Measurements from ENCODE around the gene MSMP. TPM values are rescaled to one million over a fixed set of nuclear protein-coding genes. Genes with fewer than 3 reads are reported as not detected.

Gene MSMP
- not detected for total RNA-seq

- DNase-seq, result no peak
Measured at GRCh38 chr9:35754264-35754663, at the start of gene MSMP. Gene MSMP (minus strand): TSS chr9:35754276. CDS start chr9:35754129, 147 bp downstream.

- DNase-seq, result no peak
Measured at GRCh38 chr9:35801328-35802128, 47.5 kb upstream of the MSMP start.

- no peak for DNase-seq
Measured at GRCh38 chr9:35800530-35800929, 46.5 kb upstream of the MSMP start.

- DNase-seq, result no peak
Measured at GRCh38 chr9:35798658-35799374, 44.7 kb upstream of the MSMP start.

- no peak for DNase-seq
Measured at GRCh38 chr9:35797311-35798109, 43.4 kb upstream of the MSMP start.

- DNase-seq, result no peak
Measured at GRCh38 chr9:35795695-35796094, 41.6 kb upstream of the MSMP start.

- DNase-seq, result no peak
Measured at GRCh38 chr9:35793461-35793860, 39.4 kb upstream of the MSMP start.

- DNase-seq, result no peak
Measured at GRCh38 chr9:35792826-35793225, 38.8 kb upstream of the MSMP start.

- no peak for DNase-seq
Measured at GRCh38 chr9:35792024-35792813, 38.1 kb upstream of the MSMP start.

GRCh38 chr9:35791297-35791921 lies 37.3 kb upstream of the MSMP start, which contains the start of gene NPR2:
Gene NPR2 (plus strand): TSS chr9:35791591. CDS start chr9:35792409, 818 bp downstream.
- no peak for DNase-seq

GRCh38 chr9:35790385-35791296 lies 36.6 kb upstream of the MSMP start:
- peak; percentile 54 for DNase-seq

GRCh38 chr9:35790025-35790384 lies 35.9 kb upstream of the MSMP start:
- no peak for DNase-seq

- DNase-seq, result no peak
Measured at GRCh38 chr9:35789541-35789940, 35.5 kb upstream of the MSMP start.

GRCh38 chr9:35783418-35783817 lies 29.3 kb upstream of the MSMP start:
- DNase-seq, result no peak

- DNase-seq, result no peak
Measured at GRCh38 chr9:35781066-35781465, 27.0 kb upstream of the MSMP start.

GRCh38 chr9:35778496-35778895 lies 24.4 kb upstream of the MSMP start:
- no peak for DNase-seq

GRCh38 chr9:35776018-35776417 lies 21.9 kb upstream of the MSMP start:
- no peak for DNase-seq

GRCh38 chr9:35774907-35775635 lies 21.0 kb upstream of the MSMP start:
- no peak for DNase-seq

- DNase-seq, result no peak
Measured at GRCh38 chr9:35771943-35772342, 17.9 kb upstream of the MSMP start.

- no peak for DNase-seq
Measured at GRCh38 chr9:35771534-35771933, 17.5 kb upstream of the MSMP start.

All from effector CD4-positive, alpha-beta T cell (primary cell).